ENCODE data around the gene TNFAIP8L3. TPM values are rescaled to one million over a fixed set of nuclear protein-coding genes. Genes with fewer than 3 reads are reported as not detected.

Gene TNFAIP8L3
- total and polyA plus RNA-seq, 8 donors: 0.58 to 12.5 (median 5.9) TPM; not detected in 1

DNA sequence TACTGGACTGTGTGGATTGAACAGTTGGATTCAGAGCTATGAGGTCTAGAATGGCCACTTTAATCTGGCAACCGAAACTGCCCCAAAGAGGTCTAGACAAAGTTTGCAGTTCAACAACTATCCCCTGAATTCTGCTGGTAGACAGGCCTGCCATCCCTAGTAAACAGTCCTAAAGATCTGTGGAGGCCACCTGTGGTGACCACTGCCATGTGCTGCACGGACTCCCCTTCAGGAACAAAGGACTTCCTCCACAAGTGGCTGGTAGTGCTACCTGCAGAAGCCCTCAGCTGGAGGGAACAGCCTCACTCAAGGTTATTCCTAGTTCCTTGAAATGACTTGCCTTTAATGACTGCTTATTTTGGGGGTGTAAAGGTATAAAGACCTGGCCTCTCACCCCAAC, 6.1 kb downstream of the TNFAIP8L3 start:
- intact Hi-C loops (cut with DNase I; ENCODE audit: low total_unique reads): no loop called here
- 69 to 86% (median 71%) methylated on average over 2 of the region's 2 CpGs for WGBS, 5 donors
- H3K27me3 ChIP-seq: peaks cover 4 to 34% (median 15%) of the 10 kb centered on the region in 3 donors
- TF ChIP-seq POLR2A (IDR thresholded peaks at IDR 0.05) (no peak), EP300 (IDR thresholded peaks at IDR 0.05) (no peak), POLR2AphosphoS5 (IDR thresholded peaks at IDR 0.05) (no peak)
- TF ChIP-seq, protein P1, sequence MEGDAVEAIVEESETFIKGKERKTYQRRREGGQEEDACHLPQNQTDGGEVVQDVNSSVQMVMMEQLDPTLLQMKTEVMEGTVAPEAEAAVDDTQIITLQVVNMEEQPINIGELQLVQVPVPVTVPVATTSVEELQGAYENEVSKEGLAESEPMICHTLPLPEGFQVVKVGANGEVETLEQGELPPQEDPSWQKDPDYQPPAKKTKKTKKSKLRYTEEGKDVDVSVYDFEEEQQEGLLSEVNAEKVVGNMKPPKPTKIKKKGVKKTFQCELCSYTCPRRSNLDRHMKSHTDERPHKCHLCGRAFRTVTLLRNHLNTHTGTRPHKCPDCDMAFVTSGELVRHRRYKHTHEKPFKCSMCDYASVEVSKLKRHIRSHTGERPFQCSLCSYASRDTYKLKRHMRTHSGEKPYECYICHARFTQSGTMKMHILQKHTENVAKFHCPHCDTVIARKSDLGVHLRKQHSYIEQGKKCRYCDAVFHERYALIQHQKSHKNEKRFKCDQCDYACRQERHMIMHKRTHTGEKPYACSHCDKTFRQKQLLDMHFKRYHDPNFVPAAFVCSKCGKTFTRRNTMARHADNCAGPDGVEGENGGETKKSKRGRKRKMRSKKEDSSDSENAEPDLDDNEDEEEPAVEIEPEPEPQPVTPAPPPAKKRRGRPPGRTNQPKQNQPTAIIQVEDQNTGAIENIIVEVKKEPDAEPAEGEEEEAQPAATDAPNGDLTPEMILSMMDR (IDR thresholded peaks at IDR 0.05): no peak
- no peak overlapping the region for H3K4me3 ChIP-seq
- peaks cover 2 to 16% (median 10%) of the 10 kb centered on the region in 4 donors for H3K4me1 ChIP-seq
- H3K27ac ChIP-seq: no peak overlapping the region
- no peak for DNase-seq
- no peaks in the 10 kb centered on the region for H3K36me3 ChIP-seq
- no peaks in the 10 kb centered on the region for H3K9me3 ChIP-seq

DNA sequence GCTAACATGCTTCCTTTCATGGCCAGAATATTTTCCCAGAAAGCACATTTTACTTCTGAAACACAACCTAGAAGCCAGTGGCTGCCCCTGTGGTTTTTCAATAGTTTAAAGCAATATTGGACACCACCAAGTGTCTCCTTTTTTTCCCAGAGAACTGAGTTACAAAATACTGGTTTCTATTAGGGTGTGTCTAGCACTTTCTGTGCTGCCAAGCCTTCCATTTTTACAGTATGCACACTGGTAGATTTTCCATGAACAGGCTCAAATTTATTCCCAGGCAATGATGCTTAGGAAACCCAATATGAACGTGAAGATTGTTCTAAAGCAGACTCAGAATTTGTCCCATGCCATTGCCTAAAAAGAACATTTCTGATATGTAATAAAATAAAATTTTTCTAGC, 7.2 kb downstream of the TNFAIP8L3 start:
- 69 to 96% (median 94%) methylated on average over 1 of the region's 1 CpG for WGBS, 5 donors
- no peaks in the 10 kb centered on the region for H3K36me3 ChIP-seq
- H3K9me3 ChIP-seq: no peaks in the 10 kb centered on the region
- no peak overlapping the region for H3K4me3 ChIP-seq
- no peak overlapping the region for H3K27ac ChIP-seq
- peaks cover 0 to 5% (median 2%) of the 10 kb centered on the region in 4 donors for H3K4me1 ChIP-seq
- no peak for DNase-seq
- intact Hi-C loops (cut with DNase I; ENCODE audit: low total_unique reads): no loop called here
- H3K27me3 ChIP-seq: peaks cover under 1 to 23% (median 5%) of the 10 kb centered on the region in 3 donors
- TF ChIP-seq POLR2AphosphoS5 (IDR thresholded peaks at IDR 0.05) (no peak), POLR2A (IDR thresholded peaks at IDR 0.05) (no peak), EP300 (IDR thresholded peaks at IDR 0.05) (no peak)
- TF ChIP-seq, protein P1 (IDR thresholded peaks at IDR 0.05): no peak

- Histone ChIP-seq H3K36me3 (no peaks in the 10 kb centered on the region), H3K4me1 (no peaks in the 10 kb centered on the region), H3K4me3 (no peak overlapping the region), H3K27me3 (peaks cover 0 to 17% (median 0%) of the 10 kb centered on the region in 3 donors), H3K27ac (no peak overlapping the region), H3K9me3 (no peaks in the 10 kb centered on the region)
- WGBS, 5 donors: 84 to 92% (median 88%) methylated on average over 4 of the region's 4 CpGs
- TF ChIP-seq POLR2AphosphoS5 (IDR thresholded peaks at IDR 0.05) (no peak), POLR2A (IDR thresholded peaks at IDR 0.05) (no peak), EP300 (IDR thresholded peaks at IDR 0.05) (no peak)
- TF ChIP-seq, protein P1 (IDR thresholded peaks at IDR 0.05): no peak
- no peak for DNase-seq
- intact Hi-C loops (cut with DNase I; ENCODE audit: low total_unique reads): no loop called here
Measured at GRCh38 chr15:51086409-51086808, 8.3 kb downstream of the TNFAIP8L3 start.

DNA sequence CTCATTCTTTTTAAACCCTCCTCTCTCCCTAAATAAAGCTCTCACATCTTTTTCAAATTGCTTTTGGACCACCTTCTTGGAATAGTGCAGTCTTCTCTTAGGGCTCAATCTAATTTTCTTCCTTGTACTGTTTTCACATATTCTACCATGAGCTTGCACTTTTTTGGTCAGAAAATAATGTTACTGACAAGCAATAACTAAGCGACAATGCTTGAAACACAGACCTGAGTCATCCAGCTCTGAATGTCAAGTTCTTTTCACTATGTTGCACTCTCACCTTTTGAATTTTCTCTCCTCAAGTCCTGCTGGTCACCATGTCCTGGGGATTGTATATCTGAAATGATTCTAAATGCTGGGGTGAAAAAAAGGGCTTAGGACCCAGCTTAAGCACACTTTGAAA, 8.9 kb downstream of the TNFAIP8L3 start:
- Histone ChIP-seq H3K9me3 (no peaks in the 10 kb centered on the region), H3K27me3 (peaks cover 0 to 13% (median 0%) of the 10 kb centered on the region in 3 donors), H3K27ac (no peak overlapping the region), H3K36me3 (no peaks in the 10 kb centered on the region), H3K4me1 (no peaks in the 10 kb centered on the region), H3K4me3 (no peak overlapping the region)
- intact Hi-C loops (cut with DNase I; ENCODE audit: low total_unique reads): no loop called here
- DNase-seq: no peak
- TF ChIP-seq EP300 (IDR thresholded peaks at IDR 0.05) (no peak), POLR2AphosphoS5 (IDR thresholded peaks at IDR 0.05) (no peak), POLR2A (IDR thresholded peaks at IDR 0.05) (no peak)
- TF ChIP-seq, protein P1 (IDR thresholded peaks at IDR 0.05): no peak
- WGBS, 5 donors: 88 to 98% (median 93%) methylated on average over 1 of the region's 1 CpG
